Duodenal mucosa (tissue), 2 donors: ENCODE data around the gene CRACR2A.

Experiments
- H3K27ac ChIP-seq: one replicate; pipeline ENCODE4 v1.7.0; 2013; ENCODE audit warnings: low read depth, low read length
- H3K27me3 ChIP-seq, 2 donors: one replicate each; pipeline ENCODE4 v1.7.0; 2013; ENCODE audit warnings: low read length in 2 of 2, control low read depth in 1 of 2; ENCODE audit not compliant: insufficient read depth in 2 of 2, control insufficient read depth in 1 of 2
- H3K36me3 ChIP-seq, 2 donors: one replicate each; pipeline ENCODE4 v1.7.0; 2013; ENCODE audit warnings: low read length in 2 of 2, control low read depth in 1 of 2; ENCODE audit not compliant: insufficient read depth in 2 of 2, control insufficient read depth in 1 of 2
- H3K4me1 ChIP-seq, 2 donors: one replicate each; pipeline ENCODE4 v1.7.0; 2013; ENCODE audit warnings: low read length in 2 of 2, control low read depth in 1 of 2; ENCODE audit not compliant: insufficient read depth in 2 of 2, control insufficient read depth in 1 of 2
- H3K4me3 ChIP-seq, 2 donors: one replicate each; pipeline ENCODE4 v1.7.0; 2013; ENCODE audit warnings: low read length in 2 of 2, low read depth in 1 of 2
- H3K9ac ChIP-seq, 2 donors: one replicate each; pipeline ENCODE4 v1.7.0; 2013; ENCODE audit warnings: low read length in 2 of 2, low read depth in 1 of 2
- H3K9me3 ChIP-seq, 2 donors: one replicate each; pipeline ENCODE4 v1.7.0; 2013; ENCODE audit warnings: low read length in 2 of 2, control low read depth in 1 of 2; ENCODE audit not compliant: control insufficient read depth in 1 of 2

Gene CRACR2A

DNA sequence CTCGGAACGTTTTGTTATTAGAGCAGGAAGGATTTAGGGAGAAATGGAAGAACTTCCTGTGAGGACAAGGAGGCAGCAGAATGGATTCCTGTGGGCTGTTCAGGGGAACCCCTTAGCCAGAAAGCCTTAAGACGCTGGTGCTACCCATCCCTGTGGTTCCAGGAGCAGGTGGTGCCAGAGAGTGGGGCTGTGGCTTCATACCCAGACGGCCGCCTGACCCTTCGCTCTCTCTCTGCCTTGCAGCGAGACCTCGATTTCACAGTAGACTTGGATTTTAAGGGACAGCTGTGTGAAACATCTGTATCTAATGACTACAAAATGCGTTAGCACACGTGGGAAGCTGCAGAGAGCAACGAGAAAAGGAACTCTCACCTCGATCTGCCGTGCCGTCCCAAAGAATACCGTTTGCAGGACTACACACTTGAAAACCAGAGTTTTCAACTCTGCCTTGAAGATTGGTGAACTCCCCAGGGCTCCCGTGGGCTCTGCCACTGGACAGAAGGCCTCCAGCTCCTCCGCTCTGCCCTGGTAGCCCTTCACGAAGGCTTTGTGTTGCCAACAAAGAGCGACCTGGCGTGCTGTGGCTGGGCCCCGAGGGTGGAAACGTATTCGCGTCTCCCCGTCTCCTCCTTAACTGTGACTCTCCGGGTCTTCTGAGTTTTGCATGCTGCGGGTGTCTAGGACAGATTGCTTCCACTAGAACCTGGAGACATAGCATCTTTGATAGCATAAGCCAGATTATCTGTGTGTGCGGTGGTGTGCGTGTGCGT is 159.9 kb downstream of the CRACR2A start:
- peaks cover 3 to 6% of the 10 kb centered on the region in 2 donors for H3K27me3 ChIP-seq
- no peak overlapping the region for H3K4me3 ChIP-seq
- no peaks in the 10 kb centered on the region for H3K36me3 ChIP-seq
- H3K9me3 ChIP-seq: no peaks in the 10 kb centered on the region
- no peaks in the 10 kb centered on the region for H3K4me1 ChIP-seq
- no peak overlapping the region for H3K27ac ChIP-seq
- H3K9ac ChIP-seq: no peak overlapping the region

- Histone ChIP-seq H3K36me3 (no peaks in the 10 kb centered on the region), H3K4me3 (no peak overlapping the region), H3K27me3 (peaks cover 3 to 6% of the 10 kb centered on the region in 2 donors), H3K4me1 (no peaks in the 10 kb centered on the region), H3K27ac (no peak overlapping the region), H3K9ac (no peak overlapping the region), H3K9me3 (no peaks in the 10 kb centered on the region)
Observed at GRCh38 chr12:3589745-3590144, 163.2 kb downstream of the CRACR2A start.

- Histone ChIP-seq H3K36me3 (no peaks in the 10 kb centered on the region), H3K4me3 (no peak overlapping the region), H3K27me3 (peaks cover 0 to 3% of the 10 kb centered on the region in 2 donors), H3K4me1 (no peaks in the 10 kb centered on the region), H3K9me3 (no peaks in the 10 kb centered on the region), H3K27ac (no peak overlapping the region), H3K9ac (no peak overlapping the region)
Observed at GRCh38 chr12:3587402-3588013, 165.4 kb downstream of the CRACR2A start.

DNA sequence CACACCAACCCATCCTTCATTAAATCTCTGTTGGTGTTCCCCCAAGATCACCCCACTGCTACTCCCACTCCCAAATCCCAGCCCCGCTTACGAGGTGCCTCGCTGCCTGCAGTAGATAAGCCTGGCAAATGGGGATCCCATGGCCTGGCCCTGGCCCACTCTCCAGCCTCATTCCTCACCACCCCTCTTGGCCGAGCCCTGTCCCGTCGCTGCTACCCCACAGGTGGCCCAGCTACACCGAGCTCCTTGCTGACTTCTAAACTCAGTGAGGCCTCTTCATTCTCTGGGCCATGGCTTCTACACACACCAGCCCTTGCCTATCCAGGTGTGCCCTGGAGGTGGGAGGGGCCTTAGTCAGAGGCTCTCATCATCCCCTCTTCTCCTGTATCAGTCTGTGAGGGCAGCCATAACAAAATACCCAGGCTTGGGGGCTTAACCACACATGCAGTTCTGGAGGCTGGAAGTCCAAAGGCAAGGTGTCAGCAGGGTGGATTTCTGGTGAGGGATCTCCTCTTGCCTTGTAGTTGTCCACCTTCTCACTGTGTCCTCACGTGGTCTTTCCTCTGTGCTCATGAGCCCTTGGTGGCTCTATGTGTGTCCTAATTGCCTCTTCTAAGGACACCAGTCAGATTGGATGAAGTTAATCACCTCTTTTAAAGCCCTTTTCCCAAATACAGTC is 169.1 kb downstream of the CRACR2A start:
- no peaks in the 10 kb centered on the region for H3K36me3 ChIP-seq
- no peaks in the 10 kb centered on the region for H3K27me3 ChIP-seq
- no peaks in the 10 kb centered on the region for H3K9me3 ChIP-seq
- H3K4me1 ChIP-seq: no peaks in the 10 kb centered on the region
- no peak overlapping the region for H3K27ac ChIP-seq
- H3K9ac ChIP-seq: no peak overlapping the region
- H3K4me3 ChIP-seq: no peak overlapping the region

- no peaks in the 10 kb centered on the region for H3K4me1 ChIP-seq
- H3K27me3 ChIP-seq: no peaks in the 10 kb centered on the region
- no peak overlapping the region for H3K27ac ChIP-seq
- no peak overlapping the region for H3K4me3 ChIP-seq
- no peaks in the 10 kb centered on the region for H3K9me3 ChIP-seq
- H3K9ac ChIP-seq: no peak overlapping the region
- H3K36me3 ChIP-seq: no peaks in the 10 kb centered on the region
Observed at GRCh38 chr12:3580094-3580749, 172.7 kb downstream of the CRACR2A start.

DNA sequence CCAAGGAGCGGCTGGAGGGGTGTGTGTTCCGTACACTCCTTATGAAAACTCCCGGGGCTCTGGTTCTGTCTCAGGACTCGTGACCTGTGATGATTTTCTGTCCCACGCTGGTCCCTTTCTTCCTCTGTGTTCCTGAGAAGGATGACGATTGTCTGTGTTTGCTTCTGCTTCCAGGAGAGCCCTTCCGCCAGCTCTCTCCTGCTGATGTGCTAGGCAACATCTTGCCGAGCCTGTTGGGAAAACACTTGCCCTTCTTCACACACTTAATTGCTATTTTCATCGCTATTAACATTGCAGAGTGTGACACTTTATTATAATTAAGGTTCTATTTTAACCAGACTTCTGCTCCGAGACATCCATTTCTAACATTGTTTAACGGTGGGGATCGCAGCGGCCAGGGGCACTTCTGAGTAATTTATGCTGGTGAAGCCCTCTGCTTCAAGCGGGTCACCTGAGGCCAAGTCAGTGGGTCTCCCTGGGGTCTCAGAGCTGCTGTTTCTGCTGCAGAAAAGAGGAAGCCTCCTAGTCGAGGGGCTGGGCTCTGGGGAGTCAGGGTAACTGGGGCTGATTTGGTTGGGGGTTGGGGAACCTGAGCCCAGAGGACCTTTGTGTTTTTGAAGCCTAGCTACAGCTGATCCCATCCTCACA is 173.3 kb downstream of the CRACR2A start:
- Histone ChIP-seq H3K27ac (no peak overlapping the region), H3K9ac (no peak overlapping the region), H3K36me3 (no peaks in the 10 kb centered on the region), H3K27me3 (no peaks in the 10 kb centered on the region), H3K4me1 (no peaks in the 10 kb centered on the region), H3K9me3 (no peaks in the 10 kb centered on the region), H3K4me3 (no peak overlapping the region)

- no peaks in the 10 kb centered on the region for H3K4me1 ChIP-seq
- H3K27me3 ChIP-seq: no peaks in the 10 kb centered on the region
- no peak overlapping the region for H3K4me3 ChIP-seq
- no peaks in the 10 kb centered on the region for H3K36me3 ChIP-seq
- no peaks in the 10 kb centered on the region for H3K9me3 ChIP-seq
- H3K27ac ChIP-seq: no peak overlapping the region
- H3K9ac ChIP-seq: no peak overlapping the region
Observed at GRCh38 chr12:3578557-3578956, 174.4 kb downstream of the CRACR2A start.

DNA sequence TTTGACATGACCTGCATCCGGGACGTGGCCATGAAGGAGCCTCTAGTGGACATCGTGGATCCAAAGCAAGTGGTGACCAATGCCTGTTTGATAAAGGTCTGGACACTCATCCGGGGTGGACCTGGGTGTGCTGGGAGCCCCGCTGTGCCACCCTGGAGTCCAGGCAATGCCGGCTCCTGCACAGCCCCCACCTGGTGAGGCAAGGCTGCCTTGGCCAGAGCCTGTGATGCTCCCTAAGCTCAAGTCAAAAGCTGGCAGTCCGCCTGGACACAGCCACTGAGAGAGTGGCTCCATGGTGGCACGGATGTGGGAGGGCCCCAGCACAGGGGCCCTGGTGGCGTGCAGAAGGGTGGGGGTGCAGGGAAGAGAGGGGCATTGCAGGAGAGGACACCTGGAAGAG is 176.0 kb downstream of the CRACR2A start:
- no peaks in the 10 kb centered on the region for H3K4me1 ChIP-seq
- no peaks in the 10 kb centered on the region for H3K36me3 ChIP-seq
- H3K9ac ChIP-seq: no peak overlapping the region
- H3K9me3 ChIP-seq: no peaks in the 10 kb centered on the region
- no peaks in the 10 kb centered on the region for H3K27me3 ChIP-seq
- H3K27ac ChIP-seq: no peak overlapping the region
- H3K4me3 ChIP-seq: no peak overlapping the region

- H3K36me3 ChIP-seq: no peaks in the 10 kb centered on the region
- no peak overlapping the region for H3K9ac ChIP-seq
- no peak overlapping the region for H3K4me3 ChIP-seq
- peaks cover 0 to 4% of the 10 kb centered on the region in 2 donors for H3K27me3 ChIP-seq
- no peaks in the 10 kb centered on the region for H3K4me1 ChIP-seq
- no peaks in the 10 kb centered on the region for H3K9me3 ChIP-seq
- no peak overlapping the region for H3K27ac ChIP-seq
Observed at GRCh38 chr12:3574986-3575385, 177.9 kb downstream of the CRACR2A start.
